Thyroid gland (tissue), 4 donors: ENCODE data around the gene CAMTA1.

Experiments used
- CTCF ChIP-seq, 6 experiments: fragments of 200-600 bp in 3 of 6; fragments of 450-650 bp in 3 of 6; sonication (generic) in 3 of 6; IDR thresholded peaks; one replicate each; pipeline ENCODE4 v1.5.1; 2016 to 2019; ENCODE audit warnings: antibody characterized with exemption in 6 of 6, mild to moderate bottlenecking in 2 of 6, inconsistent platforms in 1 of 6, moderate library complexity in 1 of 6
- POLR2A ChIP-seq, 2 donors: fragments of 450-650 bp; IDR thresholded peaks; one replicate each; pipeline ENCODE4 v1.6.1; 2017; ENCODE audit warnings: antibody characterized with exemption in 2 of 2, mild to moderate bottlenecking in 2 of 2, moderate library complexity in 1 of 2

- TF ChIP-seq CTCF (IDR thresholded peaks at IDR 0.05) (no peak), POLR2A (IDR thresholded peaks at IDR 0.05) (no peak)
Observed at GRCh38 chr1:7436056-7437005, 651.1 kb downstream of the CAMTA1 start.
